LoVo (cell line): Measurements from ENCODE around the gene RAB24.
"Not testable (repeated sequence)": the region's sequence is repeated elsewhere in the genome, so short reads cannot be mapped to it uniquely, and the experiment has no call there.

Source experiments
- DNase-seq: peaks from one replicate; pipeline ENCODE4 v3.0.0-alpha.2; 2016; ENCODE audit warnings: low spot score

Gene RAB24

DNA sequence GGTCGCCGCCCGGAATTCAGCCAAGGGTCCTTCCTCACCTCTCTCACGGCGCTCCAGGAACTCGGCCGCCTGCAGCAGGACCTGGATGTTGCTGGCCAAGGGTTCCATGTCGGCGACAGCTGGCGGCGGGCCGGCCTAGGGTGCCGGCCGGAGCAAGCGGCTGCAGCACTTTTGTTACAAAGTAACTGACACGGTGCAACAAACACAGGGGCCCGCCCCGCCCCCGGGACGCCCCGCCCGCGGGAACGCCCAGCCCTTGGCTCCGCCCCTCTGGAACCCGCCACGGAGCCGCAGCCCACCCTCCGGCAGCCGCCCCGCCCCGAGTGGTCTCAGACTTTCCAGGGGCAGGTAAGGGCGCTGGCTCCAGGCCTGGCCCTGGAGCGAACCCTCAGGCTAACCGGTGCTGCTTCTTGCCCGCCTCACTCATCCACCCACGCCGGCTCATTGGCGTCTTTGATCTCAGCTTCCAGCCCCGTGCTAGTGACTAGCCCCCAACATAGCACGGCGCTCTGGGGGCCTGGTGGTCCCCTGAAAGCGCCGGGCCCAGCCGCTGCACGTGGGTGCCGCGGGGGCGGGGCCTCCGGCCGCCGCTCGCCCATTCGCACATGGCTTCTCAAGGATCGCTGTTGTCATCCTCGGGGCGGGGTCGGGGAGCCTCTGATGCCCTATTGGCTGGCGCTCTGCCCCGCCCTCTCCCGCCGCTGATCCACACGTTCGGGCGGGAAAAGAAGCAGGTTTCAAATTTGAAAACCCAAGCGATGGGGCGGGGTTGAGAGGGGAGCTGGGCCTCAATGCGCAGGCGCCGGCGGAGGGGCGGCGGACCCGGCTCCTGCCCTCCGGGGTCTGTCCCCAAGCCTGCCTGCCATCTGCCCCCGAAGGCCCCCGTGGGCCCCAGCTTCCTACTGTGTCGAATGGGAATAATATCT lies 8.5 kb upstream of the RAB24 start, which contains the start of gene MXD3:
TSS of gene MXD3 (minus strand) at position 176 of the 926 bp plus-strand sequence. CDS start at position 108, 68 bp downstream.
- peak; percentile 99 for DNase-seq

DNA sequence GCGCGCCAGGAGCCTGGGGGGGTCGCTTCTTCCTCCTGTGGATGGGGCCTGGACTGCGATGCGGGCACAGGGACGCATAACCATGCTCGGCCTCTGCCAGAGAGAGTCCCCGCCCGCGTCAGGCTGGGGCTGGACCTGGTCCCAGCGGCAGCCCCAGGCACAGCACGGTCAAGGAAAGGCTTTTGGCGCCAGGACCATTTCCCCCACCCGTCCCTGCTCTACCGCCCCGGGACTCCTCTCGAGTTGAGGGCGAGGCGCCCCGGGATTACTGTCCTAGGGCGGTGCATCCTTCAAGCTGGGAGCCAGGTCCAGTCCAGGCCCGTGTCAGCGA lies 7.8 kb upstream of the RAB24 start:
- no peak for DNase-seq

- no peak for DNase-seq
Measured at GRCh38 chr5:177310757-177311391, 7.4 kb upstream of the RAB24 start.

- DNase-seq = no peak
Measured at GRCh38 chr5:177310332-177310731, 6.8 kb upstream of the RAB24 start.

DNA sequence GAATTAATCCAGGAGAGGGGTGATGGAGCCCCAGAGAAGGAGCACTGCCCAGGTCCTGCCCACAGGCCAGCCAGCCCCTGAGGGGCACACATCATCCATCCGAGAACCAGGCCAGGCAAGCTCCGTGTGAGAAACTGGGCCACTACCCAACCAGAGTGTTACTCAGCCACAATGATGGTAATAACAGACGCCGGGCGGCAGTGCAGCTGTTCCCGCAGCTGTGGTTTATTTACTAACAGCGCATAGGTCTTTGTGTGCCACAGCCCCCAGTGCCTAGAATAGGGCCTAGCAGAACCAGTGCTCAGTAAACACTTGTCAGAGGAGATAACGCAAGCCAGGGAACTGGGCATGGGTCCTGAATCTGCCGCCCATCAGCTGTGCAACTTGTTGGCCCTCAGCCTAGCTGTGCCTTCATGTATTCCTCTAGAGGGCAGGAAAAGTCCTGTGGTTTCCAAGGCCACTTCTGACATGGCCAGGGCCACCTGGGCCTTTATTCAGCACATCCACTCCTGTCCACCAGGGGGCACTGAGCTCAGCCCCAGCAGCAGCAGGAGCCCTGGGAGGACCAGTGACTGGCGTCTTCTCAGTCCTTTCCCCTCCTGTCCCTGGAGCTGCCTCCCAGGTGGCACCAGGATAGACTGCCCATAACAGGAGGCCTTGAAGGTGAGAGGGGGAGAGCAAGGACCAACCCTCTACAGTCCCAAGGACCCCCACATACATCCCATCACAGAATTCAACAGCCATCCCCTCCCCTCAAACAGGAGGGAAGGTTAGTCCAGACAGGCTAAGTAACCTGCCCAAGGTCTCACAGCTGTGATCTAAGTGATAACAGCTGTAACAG lies 6.1 kb upstream of the RAB24 start:
- DNase-seq = peak; percentile 81

GRCh38 chr5:177308740-177309139 lies 5.2 kb upstream of the RAB24 start:
- DNase-seq = no peak

DNA sequence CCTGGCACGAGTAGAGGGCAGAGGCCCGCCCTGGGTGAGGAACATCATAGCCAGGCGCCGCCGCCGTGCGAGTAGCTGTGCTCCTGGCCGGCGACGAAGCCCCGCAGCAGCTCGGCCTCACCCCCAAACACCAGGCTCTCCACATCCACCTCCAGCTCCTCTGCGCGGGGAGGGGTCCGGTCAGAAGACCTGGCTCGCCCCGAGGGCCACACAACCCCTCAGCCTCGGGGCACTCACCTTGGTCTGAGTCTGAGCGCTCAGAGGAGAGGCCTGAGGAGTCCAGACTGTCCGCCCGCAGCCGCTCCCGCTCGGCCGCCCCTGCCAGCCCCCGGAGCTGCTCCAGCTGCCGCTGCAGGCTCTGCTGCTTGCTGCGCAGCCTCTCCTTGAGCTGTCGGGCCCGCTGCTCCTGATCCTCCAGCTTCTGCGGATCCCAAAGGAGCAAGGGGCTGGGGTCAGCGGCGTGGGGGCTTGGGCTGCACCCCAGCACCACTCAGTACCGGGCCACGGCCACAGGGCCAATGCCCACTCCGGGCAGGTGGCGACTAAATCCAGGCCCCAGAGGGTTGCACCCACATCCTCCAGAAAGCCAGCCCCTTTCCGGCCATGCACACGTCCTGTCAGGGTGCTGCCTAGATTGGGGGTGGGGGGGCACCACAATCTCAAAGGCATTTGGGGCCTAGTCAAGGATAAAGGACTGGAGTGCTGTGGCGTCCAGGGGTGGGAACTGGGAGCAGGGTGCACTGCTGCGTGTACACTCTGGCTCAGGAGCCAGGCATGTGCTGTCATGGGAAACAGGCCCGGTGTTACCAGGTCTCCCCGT lies 4.2 kb upstream of the RAB24 start:
- no peak for DNase-seq

DNA sequence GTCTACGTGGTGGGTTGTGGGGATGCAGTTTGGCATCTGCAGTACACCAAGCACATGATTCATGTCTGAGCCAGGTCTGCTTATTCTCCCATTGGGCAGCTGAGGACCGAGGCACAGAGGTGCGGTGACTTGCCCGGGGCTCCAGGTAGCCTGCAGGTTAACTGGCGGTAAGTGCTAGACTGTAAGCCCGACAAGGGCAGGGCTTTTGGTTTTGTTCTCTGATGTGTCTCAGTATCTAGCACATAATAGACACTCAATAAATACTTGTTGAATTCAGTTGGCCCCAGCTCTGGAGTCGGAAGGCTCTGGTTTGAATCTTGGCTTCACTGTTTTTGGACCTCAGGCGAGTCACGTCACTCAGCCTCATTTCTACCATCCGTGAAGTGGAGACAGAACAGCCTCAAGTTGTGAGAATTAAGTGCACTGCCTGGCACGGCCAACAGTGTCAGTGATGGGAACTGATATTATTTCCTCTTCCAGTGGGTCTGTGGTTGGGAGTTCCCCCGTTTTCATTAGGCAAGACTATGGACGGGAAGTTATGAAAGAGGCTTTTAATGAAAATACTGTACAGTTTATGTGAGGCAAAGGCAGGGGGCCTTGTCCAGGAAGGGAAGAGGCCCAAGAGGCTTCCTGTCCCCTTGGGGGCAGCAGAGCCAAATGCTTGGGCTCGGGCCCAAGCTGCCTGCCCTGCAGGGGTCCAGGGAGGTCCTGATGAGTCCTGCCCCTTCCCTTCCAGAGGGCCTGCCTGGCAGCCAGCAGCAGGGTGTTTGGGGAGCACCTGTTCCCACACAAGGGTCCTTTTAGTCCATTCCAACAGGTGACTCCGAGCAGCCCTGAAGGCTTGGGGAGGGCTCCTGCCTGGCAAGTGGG lies 3.4 kb upstream of the RAB24 start:
- DNase-seq = no peak

DNA sequence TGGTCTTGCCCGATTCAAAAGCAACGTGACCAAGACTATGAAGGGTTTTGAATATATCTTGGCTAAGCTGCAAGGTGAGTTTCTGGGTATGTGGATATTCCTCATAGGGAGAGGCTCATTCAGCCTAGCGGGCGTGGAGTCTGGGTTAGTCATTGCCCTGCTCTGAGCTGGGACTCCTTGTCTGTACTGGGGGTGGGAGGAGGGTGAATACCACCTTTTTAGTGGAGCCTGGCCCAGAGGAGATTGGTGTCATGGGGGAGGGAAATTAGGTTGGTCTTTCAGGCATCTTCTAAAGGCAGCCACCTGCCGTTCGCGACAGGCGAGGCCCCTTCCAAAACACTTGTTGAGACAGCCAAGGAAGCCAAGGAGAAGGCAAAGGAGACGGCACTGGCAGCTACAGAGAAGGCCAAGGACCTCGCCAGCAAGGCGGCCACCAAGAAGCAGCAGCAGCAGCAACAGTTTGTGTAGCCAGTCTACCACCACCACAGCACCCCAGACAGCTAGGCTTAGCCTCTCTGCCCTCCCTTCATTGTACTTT lies 2.7 kb upstream of the RAB24 start:
- not testable (repeated sequence) for DNase-seq

DNA sequence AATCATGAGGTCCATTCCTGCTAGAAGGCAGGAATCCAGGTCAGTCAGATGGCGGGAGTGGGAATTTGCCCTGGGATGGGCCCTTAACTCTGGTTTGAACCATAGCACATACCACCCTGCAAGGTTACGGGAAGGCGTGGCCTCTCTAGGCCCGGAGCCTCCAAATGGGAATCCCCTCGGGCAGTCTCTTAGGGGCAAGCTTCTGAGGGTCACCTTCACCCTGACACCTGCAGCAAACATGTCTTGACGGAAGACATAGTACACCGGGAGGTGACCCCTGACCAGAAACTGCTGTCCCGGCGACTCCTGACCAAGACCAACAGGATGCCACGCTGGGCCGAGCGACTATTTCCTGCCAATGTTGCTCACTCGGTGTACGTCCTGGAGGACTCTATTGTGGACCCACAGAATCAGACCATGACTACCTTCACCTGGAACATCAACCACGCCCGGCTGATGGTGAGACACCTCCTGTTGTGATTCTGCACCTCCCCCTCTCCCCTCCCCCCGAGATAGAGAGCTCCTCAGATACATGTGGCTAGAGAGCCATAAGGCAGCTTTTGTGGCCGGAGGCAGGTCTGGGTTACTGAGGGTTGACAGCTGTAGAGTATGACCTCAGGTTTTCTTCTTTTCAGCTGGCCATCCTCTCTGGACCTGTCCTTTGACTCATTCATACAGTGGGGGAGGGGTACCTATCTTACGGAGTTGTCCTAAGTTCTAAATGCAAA lies 1.0 kb upstream of the RAB24 start:
- peak; percentile 55 for DNase-seq

DNA sequence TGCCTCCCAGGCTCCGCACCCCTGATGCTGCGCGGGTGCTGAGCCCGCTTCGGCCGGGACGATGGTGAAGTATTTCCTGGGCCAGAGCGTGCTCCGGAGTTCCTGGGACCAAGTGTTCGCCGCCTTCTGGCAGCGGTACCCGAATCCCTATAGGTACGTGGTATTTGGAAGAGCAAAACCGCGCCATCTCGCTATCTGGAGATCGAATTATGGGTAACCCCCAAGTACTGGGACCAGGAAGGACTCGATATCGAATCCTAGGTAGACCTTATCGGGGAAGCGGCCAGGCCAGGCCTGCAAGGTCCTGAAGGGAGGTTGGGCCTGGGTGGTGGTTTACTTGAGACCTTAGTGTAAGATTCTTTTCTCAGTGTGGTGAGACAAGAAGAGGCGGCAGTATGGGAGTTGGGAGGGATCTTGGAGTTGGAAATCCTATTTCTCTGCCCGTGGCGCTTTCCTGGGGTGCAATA lies 439 bp upstream of the RAB24 start:
- no peak for DNase-seq

GRCh38 chr5:177302354-177303110 lies 987 bp downstream of the RAB24 start:
- no peak for DNase-seq

- peak; percentile 74 for DNase-seq
Measured at GRCh38 chr5:177301503-177302165, 1.9 kb downstream of the RAB24 start.

GRCh38 chr5:177300951-177301350 lies 2.6 kb downstream of the RAB24 start:
- DNase-seq = no peak

DNA sequence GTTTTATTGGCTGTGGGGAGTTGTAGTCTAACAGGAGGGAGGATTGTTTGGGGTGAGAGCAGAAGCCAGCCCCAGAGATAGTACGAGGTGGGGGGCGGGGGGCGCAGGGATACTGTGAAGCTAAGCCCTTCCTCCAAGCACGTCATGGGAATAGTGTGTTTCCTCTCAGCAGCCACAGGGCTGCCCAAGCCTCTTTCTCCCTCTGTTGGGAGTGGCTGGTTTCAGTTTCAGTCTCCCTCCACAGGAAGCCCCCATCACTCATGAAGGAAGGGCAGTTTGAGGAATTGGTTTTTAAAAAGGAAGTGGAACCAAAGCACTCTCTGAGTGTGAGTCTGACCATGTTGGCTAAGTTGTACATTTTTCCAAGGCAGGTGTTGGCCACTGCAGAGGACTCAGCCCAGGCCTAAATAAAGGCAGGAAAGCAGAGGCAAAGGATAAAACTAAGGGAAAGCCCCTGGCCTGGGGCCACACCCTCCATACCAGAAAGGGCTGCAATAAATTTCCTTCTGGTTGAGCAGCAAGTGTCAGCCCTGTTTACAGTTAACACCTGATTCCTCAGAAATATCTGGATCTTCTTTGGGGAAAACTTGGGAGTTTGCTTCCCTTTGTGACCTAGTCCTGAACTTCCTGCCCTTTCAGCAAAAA lies 3.2 kb downstream of the RAB24 start:
- DNase-seq = no peak

- DNase-seq = no peak
Measured at GRCh38 chr5:177299697-177300096, 3.8 kb downstream of the RAB24 start.

GRCh38 chr5:177297922-177298321 lies 5.6 kb downstream of the RAB24 start:
- DNase-seq = no peak

GRCh38 chr5:177296581-177296980 lies 6.9 kb downstream of the RAB24 start:
- no peak for DNase-seq
